ENCODE results near the gene SLC6A17. TPM values are rescaled to one million over a fixed set of nuclear protein-coding genes. Genes with fewer than 3 reads are reported as not detected.

Gene SLC6A17
- total RNA-seq, 1 donor from 2014 or later, result not detected

- no peak for DNase-seq (ENCODE audit: low read depth, low spot score)
Observed at GRCh38 chr1:110173466-110174105, 23.3 kb downstream of the SLC6A17 start.

GRCh38 chr1:110174961-110175360 is 24.7 kb downstream of the SLC6A17 start:
- no peak for DNase-seq (ENCODE audit: low read depth, low spot score)

GRCh38 chr1:110176299-110176956 is 26.1 kb downstream of the SLC6A17 start:
- no peak for DNase-seq (ENCODE audit: low read depth, low spot score)

GRCh38 chr1:110177775-110178174 is 27.5 kb downstream of the SLC6A17 start:
- DNase-seq (ENCODE audit: low read depth, low spot score), result no peak

- DNase-seq (ENCODE audit: low read depth, low spot score), result no peak
Observed at GRCh38 chr1:110183642-110184167, 33.4 kb downstream of the SLC6A17 start.

GRCh38 chr1:110184446-110184845 is 34.2 kb downstream of the SLC6A17 start:
- no peak for DNase-seq (ENCODE audit: low read depth, low spot score)

- DNase-seq (ENCODE audit: low read depth, low spot score), result no peak
Observed at GRCh38 chr1:110185181-110185580, 34.9 kb downstream of the SLC6A17 start.

GRCh38 chr1:110186558-110186957 is 36.3 kb downstream of the SLC6A17 start:
- DNase-seq (ENCODE audit: low read depth, low spot score), result no peak

GRCh38 chr1:110187139-110187890 is 37.0 kb downstream of the SLC6A17 start:
- no peak for DNase-seq (ENCODE audit: low read depth, low spot score)

GRCh38 chr1:110188035-110188618 is 37.8 kb downstream of the SLC6A17 start:
- DNase-seq (ENCODE audit: low read depth, low spot score), result no peak

- no peak for DNase-seq (ENCODE audit: low read depth, low spot score)
Observed at GRCh38 chr1:110189181-110189580, 38.9 kb downstream of the SLC6A17 start.

- DNase-seq (ENCODE audit: low read depth, low spot score), result no peak
Observed at GRCh38 chr1:110190282-110190929, 40.1 kb downstream of the SLC6A17 start.

GRCh38 chr1:110192541-110192940 is 42.2 kb downstream of the SLC6A17 start:
- DNase-seq (ENCODE audit: low read depth, low spot score), result no peak

GRCh38 chr1:110195196-110195595 is 44.9 kb downstream of the SLC6A17 start:
- no peak for DNase-seq (ENCODE audit: low read depth, low spot score)

GRCh38 chr1:110196917-110197765 is 46.8 kb downstream of the SLC6A17 start:
- no peak for DNase-seq (ENCODE audit: low read depth, low spot score)

- no peak for DNase-seq (ENCODE audit: low read depth, low spot score)
Observed at GRCh38 chr1:110197905-110198629, 47.8 kb downstream of the SLC6A17 start.

GRCh38 chr1:110198746-110199145 is 48.5 kb downstream of the SLC6A17 start:
- no peak for DNase-seq (ENCODE audit: low read depth, low spot score)

- DNase-seq (ENCODE audit: low read depth, low spot score), result no peak
Observed at GRCh38 chr1:110200190-110200589, 49.9 kb downstream of the SLC6A17 start.

- no peak for DNase-seq (ENCODE audit: low read depth, low spot score)
Observed at GRCh38 chr1:110200666-110201065, 50.4 kb downstream of the SLC6A17 start.

Data from pulmonary artery endothelial cell (primary cell).